Omental fat pad (tissue), 4 donors: ENCODE measurements around the gene RALB. TPM values are rescaled to one million over a fixed set of nuclear protein-coding genes. Genes with fewer than 3 reads are reported as not detected.
A peak's percentile ranks its signal among the peaks of the same experiment; 100 is the strongest.

Experiments
- ATAC-seq: fragments of 150-250 bp; one replicate; pipeline ENCODE4 v1.9.1; 2016; ENCODE audit warnings: mild to moderate bottlenecking, moderate library complexity; ENCODE audit not compliant: low FRiP score
- DNase-seq: peaks from one replicate; pipeline ENCODE4 v3.0.0-alpha.2; 2019; ENCODE audit warnings: low spot score
- CTCF ChIP-seq, 3 donors: fragments of 450-650 bp; IDR thresholded peaks; one replicate each; pipeline ENCODE4 v1.5.1; 2016 to 2017; ENCODE audit warnings: antibody characterized with exemption in 3 of 3, mild to moderate bottlenecking in 3 of 3, moderate library complexity in 2 of 3
- total RNA-seq, 4 donors: library from RNA; depleted of rRNA; stranded (reverse); fragments of >200 nt; gene quantifications; one replicate each; pipeline ENCODE4 v1.1.0, GENCODE V29; 2016

The RALB gene
- total RNA-seq, 4 donors from 2014 or later = 41.5 to 74.2 (median 51.4) TPM

- ATAC-seq = no peak
- no peak for TF ChIP-seq CTCF (IDR thresholded peaks at IDR 0.05)
- DNase-seq = no peak
These were observed 69.2 kb downstream of the RALB start for GRCh38 chr2:120321721-120322284.

DNA sequence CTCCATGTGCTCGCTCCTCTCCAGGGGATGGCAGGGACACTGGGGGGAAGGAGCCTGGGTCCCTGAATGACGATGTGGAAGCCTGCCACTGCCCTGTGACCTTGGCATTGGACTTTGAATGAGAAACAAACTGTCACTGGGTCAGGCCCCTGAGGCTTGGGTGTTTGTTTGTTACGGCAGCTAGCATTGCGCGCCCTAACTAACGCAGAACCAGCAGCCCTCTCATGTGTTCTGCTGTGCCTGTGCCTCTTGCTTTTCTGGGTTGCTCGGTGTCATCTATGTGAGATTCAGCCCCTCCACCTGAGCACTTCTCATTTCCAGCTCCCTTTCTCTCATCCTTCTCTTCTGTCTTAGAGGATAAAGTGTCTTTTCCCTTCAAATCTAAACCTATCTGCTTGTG lies 69.7 kb downstream of the RALB start:
- ATAC-seq = no peak
- TF ChIP-seq CTCF (IDR thresholded peaks at IDR 0.05) = no peak
- no peak for DNase-seq

GRCh38 chr2:120323214-120323613 lies 70.6 kb downstream of the RALB start:
- TF ChIP-seq CTCF (IDR thresholded peaks at IDR 0.05) = no peak
- DNase-seq (no peak), ATAC-seq (peak; percentile 55)

- ATAC-seq (no peak), DNase-seq (no peak)
- TF ChIP-seq CTCF (IDR thresholded peaks at IDR 0.05) = no peak
These were observed 71.3 kb downstream of the RALB start for GRCh38 chr2:120323807-120324399.

- no peak for TF ChIP-seq CTCF (IDR thresholded peaks at IDR 0.05)
- DNase-seq (no peak), ATAC-seq (no peak)
These were observed 72.3 kb downstream of the RALB start for GRCh38 chr2:120324933-120325332.

DNA sequence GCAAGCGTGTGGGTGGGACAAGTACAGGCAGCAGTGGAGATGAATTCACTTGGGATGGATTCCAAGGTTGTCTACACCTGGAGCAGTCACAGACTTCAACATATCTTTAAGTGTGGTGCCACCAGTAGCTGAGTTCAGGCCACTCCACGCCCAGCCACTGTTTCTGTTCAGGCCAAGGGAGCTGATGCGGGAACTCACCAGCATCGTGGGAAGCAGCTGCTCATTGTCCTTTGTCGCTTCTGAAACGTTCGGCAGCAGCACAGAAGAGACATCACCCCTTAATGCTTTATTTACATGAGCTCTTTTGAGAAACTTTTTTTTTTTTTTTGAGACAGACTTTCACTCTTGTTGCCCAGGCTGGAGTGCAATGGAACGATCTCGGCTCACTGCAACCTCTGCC lies 73.4 kb downstream of the RALB start:
- TF ChIP-seq CTCF (IDR thresholded peaks at IDR 0.05) = no peak
- ATAC-seq = no peak
- DNase-seq = no peak
